GM19240 (cell line): ENCODE data around the gene ROBO1.

Source experiments
- DNase-seq: peaks from one replicate; pipeline ENCODE4 v3.0.0; 2011; ENCODE audit warnings: low spot score; ENCODE audit not compliant: insufficient read length

Gene ROBO1

GRCh38 chr3:78848392-78849288 lies 919.2 kb downstream of the ROBO1 start:
- no peak for DNase-seq

- no peak for DNase-seq
Measured at GRCh38 chr3:78847603-78848002, 920.2 kb downstream of the ROBO1 start.

- DNase-seq: no peak
Measured at GRCh38 chr3:78847203-78847602, 920.6 kb downstream of the ROBO1 start.

- DNase-seq: no peak
Measured at GRCh38 chr3:78846718-78847117, 921.1 kb downstream of the ROBO1 start.

- DNase-seq: no peak
Measured at GRCh38 chr3:78845605-78846004, 922.2 kb downstream of the ROBO1 start.

- DNase-seq: no peak
Measured at GRCh38 chr3:78844307-78844706, 923.5 kb downstream of the ROBO1 start.

- DNase-seq: no peak
Measured at GRCh38 chr3:78839693-78840092, 928.1 kb downstream of the ROBO1 start.

GRCh38 chr3:78838362-78838761 lies 929.4 kb downstream of the ROBO1 start:
- DNase-seq: no peak

GRCh38 chr3:78834910-78835309 lies 932.9 kb downstream of the ROBO1 start:
- no peak for DNase-seq

- DNase-seq: no peak
Measured at GRCh38 chr3:78832785-78833204, 935.0 kb downstream of the ROBO1 start.

GRCh38 chr3:78831446-78831972 lies 936.3 kb downstream of the ROBO1 start:
- DNase-seq: no peak

GRCh38 chr3:78830470-78830869 lies 937.3 kb downstream of the ROBO1 start:
- no peak for DNase-seq

- no peak for DNase-seq
Measured at GRCh38 chr3:78827618-78828017, 940.2 kb downstream of the ROBO1 start.

- DNase-seq: no peak
Measured at GRCh38 chr3:78825858-78826215, 942.0 kb downstream of the ROBO1 start.

GRCh38 chr3:78825118-78825857 lies 942.5 kb downstream of the ROBO1 start:
- no peak for DNase-seq

- DNase-seq: no peak
Measured at GRCh38 chr3:78823859-78824258, 943.9 kb downstream of the ROBO1 start.

- DNase-seq: no peak
Measured at GRCh38 chr3:78823434-78823833, 944.4 kb downstream of the ROBO1 start.

GRCh38 chr3:78822726-78823125 lies 945.1 kb downstream of the ROBO1 start:
- DNase-seq: no peak

- no peak for DNase-seq
Measured at GRCh38 chr3:78820542-78820941, 947.3 kb downstream of the ROBO1 start.

- DNase-seq: no peak
Measured at GRCh38 chr3:78818161-78818985, 949.4 kb downstream of the ROBO1 start.

GRCh38 chr3:78814893-78815562 lies 952.8 kb downstream of the ROBO1 start:
- no peak for DNase-seq
